Measurements from ENCODE around the gene DENND4A.

DENND4A gene

GRCh38 chr15:65792138-65792987 is at the start of gene DENND4A:
TSS of gene DENND4A (minus strand) at chr15:65792293. CDS start at chr15:65756450, 35,843 bp downstream.
- peak; percentile 87 for DNase-seq

DNA sequence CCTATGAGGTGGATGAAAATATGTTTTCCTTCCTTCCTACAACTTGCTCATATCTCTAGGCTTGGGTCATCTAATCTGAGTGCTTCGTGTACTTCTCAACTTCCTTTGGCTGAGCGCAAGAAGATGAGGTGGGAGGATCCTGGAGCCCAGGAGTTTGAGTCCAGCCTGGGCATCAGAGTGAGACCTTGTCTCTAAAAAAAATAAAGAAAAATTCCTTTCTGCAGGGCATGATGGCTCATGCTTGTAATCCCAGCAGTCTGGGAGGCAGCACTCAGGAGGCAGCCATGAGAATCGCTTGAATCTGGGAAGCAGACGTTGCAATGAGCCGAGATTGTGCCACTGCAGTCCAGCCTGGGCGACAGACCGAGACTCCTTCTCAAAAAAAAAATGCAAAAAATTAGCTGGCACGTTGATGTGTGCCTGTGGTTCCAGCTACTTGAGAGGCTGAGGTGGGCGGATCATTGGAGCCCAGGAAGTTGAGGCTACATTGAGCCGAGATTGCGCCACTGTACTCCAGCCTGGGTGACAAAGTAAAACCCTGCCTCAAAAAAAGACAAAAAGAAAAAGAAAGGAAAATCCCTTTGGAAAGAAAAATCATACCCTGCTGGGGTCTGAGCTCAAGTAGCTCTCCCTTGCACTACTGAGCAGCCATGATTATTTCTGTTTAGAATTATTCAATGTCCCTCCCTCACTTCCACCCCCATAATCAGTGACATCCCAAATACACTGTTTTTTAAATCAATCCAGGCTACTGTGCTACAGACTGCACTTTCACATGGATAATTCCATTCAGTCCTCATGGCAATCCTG is 49.2 kb upstream of the DENND4A start:
- no peak for DNase-seq

DNA sequence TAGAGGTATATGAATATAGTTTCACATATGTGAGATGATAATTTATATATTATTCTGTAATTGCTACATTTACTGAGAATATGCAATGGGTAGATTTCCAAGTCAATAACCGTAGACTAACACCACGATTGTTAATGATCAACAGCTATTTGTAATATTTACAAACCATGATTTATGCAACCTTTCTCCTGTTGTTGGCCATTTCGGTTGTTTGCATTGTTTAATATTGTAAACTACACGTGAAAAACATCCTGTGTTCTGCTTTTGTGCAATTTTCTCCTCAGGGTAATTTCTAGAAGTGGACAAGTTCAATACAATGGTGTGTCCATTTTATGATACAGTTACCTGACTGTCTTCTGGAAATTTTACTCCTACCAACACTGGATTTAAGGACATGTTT is 47.9 kb upstream of the DENND4A start:
- DNase-seq = no peak

GRCh38 chr15:65839354-65839901 is 47.3 kb upstream of the DENND4A start:
- DNase-seq = no peak

DNA sequence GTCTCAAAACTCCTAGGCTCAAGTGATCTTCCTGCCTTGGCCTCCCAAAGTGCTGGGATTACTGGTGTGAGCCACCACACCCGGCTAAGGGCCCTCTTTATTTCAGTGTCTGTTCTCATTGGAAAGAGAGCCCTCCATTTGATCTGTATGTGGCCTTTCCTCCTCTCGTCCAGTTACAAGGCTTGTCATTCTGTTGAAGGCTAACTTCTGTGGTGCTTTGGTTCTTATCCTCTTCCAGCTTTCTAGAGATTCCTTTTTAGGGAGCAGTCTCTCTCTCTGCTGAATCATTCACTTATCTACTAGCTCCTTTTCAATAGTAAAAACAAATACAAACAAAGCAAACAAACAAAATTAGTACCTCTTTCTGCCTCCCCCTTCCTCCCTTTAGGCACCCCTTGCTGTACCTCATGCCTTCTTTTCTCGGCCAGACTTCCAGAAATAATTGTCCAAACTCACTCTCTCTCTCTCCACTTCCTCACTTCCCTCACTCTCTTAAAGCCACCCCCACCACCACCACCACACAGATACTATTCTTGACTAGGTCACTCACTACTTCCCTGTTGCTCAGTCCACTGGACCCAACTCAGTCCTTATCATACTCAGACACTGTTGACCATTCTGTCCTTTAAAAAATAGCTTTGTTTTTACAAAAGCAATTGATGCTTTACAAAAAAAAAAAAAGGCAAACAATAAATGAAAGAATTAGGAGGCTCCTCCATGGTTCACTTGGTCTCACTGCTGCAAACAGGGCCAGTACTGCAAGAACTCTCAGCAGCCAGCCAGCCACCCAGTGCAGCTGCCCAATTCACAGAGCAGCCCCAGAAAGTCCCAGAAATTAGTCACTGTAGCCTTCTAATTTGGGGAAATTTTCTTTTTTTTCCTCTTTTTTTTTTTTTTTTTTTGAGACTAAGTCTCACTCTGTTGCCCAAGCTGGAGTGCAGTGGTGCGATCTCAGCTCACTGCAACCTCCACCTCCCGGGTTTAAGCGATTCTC is 45.5 kb upstream of the DENND4A start:
- no peak for DNase-seq

GRCh38 chr15:65836665-65837064 is 44.6 kb upstream of the DENND4A start:
- no peak for DNase-seq

- no peak for DNase-seq
Observed at GRCh38 chr15:65835447-65835846, 43.4 kb upstream of the DENND4A start.

- DNase-seq = no peak
Observed at GRCh38 chr15:65834603-65835282, 42.6 kb upstream of the DENND4A start.

GRCh38 chr15:65833501-65834205 is 41.6 kb upstream of the DENND4A start:
- peak; percentile 49 for DNase-seq

GRCh38 chr15:65832549-65833364 is 40.7 kb upstream of the DENND4A start:
- peak; percentile 98 for DNase-seq

- DNase-seq = no peak
Observed at GRCh38 chr15:65829130-65829764, 37.2 kb upstream of the DENND4A start.

DNA sequence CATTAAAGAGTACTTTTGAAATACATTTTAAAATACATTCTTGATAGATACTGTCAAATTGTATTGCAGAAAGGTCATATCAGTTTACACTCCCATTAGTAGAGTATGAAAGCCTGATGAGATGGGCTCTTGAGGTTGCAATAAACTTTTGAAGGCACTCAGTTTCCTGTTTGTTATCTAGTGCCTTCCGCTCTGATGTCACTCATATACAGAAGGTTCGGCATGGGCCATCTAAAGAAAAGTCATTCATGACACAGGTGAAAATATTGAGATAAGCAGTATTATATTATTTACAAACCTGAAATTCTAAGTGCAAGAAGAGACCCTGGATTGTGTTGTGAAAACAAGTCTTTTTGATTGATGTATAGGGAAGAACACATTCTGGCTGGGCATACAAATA is 36.5 kb upstream of the DENND4A start:
- no peak for DNase-seq

GRCh38 chr15:65827065-65827464 is 35.0 kb upstream of the DENND4A start:
- no peak for DNase-seq

GRCh38 chr15:65824941-65825544 is 33.0 kb upstream of the DENND4A start:
- no peak for DNase-seq

DNA sequence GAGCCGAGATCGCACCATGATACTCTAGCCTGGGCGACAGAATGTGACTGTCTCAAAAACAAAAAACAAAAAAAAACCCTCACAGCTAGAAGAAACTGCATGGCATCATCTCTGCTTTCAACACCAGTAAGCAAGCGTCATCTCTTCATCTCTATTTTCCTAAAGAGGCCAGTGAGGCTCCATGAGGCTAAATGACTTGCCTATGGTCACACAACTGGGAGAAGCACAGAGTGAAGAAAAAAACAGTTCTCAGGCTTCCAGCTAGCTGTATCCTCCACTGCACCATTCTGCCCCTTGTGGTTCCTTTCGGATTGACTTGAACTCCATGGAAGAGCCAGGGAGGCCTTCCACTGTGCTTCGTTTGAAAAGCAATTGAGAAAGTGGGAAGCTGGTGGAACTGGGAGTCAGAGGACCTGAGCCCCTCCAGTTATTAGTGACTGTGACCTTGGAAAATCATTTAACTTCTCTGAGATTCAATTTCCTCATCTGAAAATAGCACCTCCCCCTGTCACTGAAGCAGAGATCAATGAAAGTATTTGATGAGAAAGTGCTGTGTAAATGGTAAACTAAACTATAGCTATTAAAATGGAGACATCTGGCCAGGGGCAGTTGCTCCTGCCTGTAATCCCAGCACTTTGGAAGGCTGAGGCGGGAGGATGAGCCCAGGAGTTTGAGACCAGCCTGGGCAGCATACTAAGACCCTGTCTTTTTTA is 32.1 kb upstream of the DENND4A start:
- peak; percentile 18 for DNase-seq

GRCh38 chr15:65822316-65822715 is 30.2 kb upstream of the DENND4A start:
- DNase-seq = no peak

DNA sequence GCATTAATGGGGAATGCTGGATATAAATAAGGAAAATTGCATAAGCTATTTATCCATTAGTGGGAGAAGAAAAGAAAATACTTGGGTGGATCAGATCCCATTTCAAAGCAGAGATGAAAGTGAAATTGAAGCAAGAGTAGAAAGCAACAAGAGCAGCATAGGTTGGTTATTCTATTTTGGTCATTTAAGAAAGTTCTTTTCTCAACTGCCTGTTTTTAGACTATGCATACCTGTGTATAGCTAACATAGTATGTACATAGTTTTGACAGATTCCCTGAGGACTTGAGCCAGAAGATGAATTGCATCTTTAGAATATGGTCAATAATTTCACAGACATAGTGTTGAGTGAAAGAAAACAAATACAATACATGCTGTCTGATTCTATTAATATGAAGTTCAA is 29.0 kb upstream of the DENND4A start:
- no peak for DNase-seq

DNA sequence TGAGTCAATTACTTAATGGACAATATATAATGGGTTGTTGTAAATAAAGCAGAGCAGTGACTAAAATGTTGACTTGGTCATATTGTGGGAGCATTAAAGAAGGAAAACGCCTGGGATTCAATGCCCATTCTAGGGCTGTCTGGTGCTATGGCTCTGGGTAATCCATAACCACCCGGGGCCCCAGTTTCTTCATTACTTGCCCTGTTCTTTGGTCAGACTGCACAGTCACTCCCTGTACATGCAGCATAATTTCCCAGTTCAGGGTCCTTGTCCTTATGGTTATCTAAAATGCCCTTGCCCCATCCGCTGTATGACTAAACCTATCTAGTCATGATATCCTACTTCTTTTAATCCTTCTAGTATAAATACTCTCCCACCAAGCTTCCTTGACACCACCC is 27.5 kb upstream of the DENND4A start:
- DNase-seq = peak; percentile 33

All from DMS153 (cell line).